Measurements from ENCODE around the gene EVL. TPM values are rescaled to one million over a fixed set of nuclear protein-coding genes. Genes with fewer than 3 reads are reported as not detected.

Gene EVL
- total and polyA plus RNA-seq, 2 donors, result 40.3 to 93.8 TPM

- Histone ChIP-seq H3K27ac (ENCODE audit: low read depth) (no peak overlapping the region), H3K4me3 (ENCODE audit: low read depth, low read length) (no peak overlapping the region), H3K36me3 (ENCODE audit: insufficient read depth) (no peaks in the 10 kb centered on the region), H3K4me1 (ENCODE audit: insufficient read depth) (no peaks in the 10 kb centered on the region)
- 33% methylated on average over 13 of the region's 13 CpGs for WGBS
- DNase-seq (ENCODE audit: extremely low spot score), result no peak
These were observed 43.0 kb downstream of the EVL start for GRCh38 chr14:100108042-100108825.

GRCh38 chr14:100108840-100109593 lies 43.8 kb downstream of the EVL start:
- Histone ChIP-seq H3K27ac (ENCODE audit: low read depth) (no peak overlapping the region), H3K36me3 (ENCODE audit: insufficient read depth) (no peaks in the 10 kb centered on the region), H3K4me1 (ENCODE audit: insufficient read depth) (no peaks in the 10 kb centered on the region), H3K4me3 (ENCODE audit: low read depth, low read length) (no peak overlapping the region)
- 75% methylated on average over 10 of the region's 10 CpGs for WGBS
- DNase-seq (ENCODE audit: extremely low spot score), result no peak

GRCh38 chr14:100109594-100109955 lies 44.4 kb downstream of the EVL start:
- H3K27ac ChIP-seq (ENCODE audit: low read depth), result no peak overlapping the region
- WGBS, result 97% methylated on average over 9 of the region's 9 CpGs
- H3K36me3 ChIP-seq (ENCODE audit: insufficient read depth), result no peaks in the 10 kb centered on the region
- H3K4me3 ChIP-seq (ENCODE audit: low read depth, low read length), result no peak overlapping the region
- no peak for DNase-seq (ENCODE audit: extremely low spot score)
- H3K4me1 ChIP-seq (ENCODE audit: insufficient read depth), result no peaks in the 10 kb centered on the region

GRCh38 chr14:100110816-100111215 lies 45.6 kb downstream of the EVL start:
- DNase-seq (ENCODE audit: extremely low spot score), result no peak
- no peak overlapping the region for H3K4me3 ChIP-seq (ENCODE audit: low read depth, low read length)
- no peak overlapping the region for H3K27ac ChIP-seq (ENCODE audit: low read depth)
- 80% methylated on average over 6 of the region's 6 CpGs for WGBS
- no peaks in the 10 kb centered on the region for H3K36me3 ChIP-seq (ENCODE audit: insufficient read depth)
- H3K4me1 ChIP-seq (ENCODE audit: insufficient read depth), result no peaks in the 10 kb centered on the region

- DNase-seq (ENCODE audit: extremely low spot score), result no peak
- Histone ChIP-seq H3K4me1 (ENCODE audit: insufficient read depth) (no peaks in the 10 kb centered on the region), H3K27ac (ENCODE audit: low read depth) (no peak overlapping the region), H3K36me3 (ENCODE audit: insufficient read depth) (no peaks in the 10 kb centered on the region), H3K4me3 (ENCODE audit: low read depth, low read length) (no peak overlapping the region)
- WGBS, result 46% methylated on average over 11 of the region's 11 CpGs
These were observed 46.9 kb downstream of the EVL start for GRCh38 chr14:100111931-100112704.

- Histone ChIP-seq H3K4me1 (ENCODE audit: insufficient read depth) (no peaks in the 10 kb centered on the region), H3K27ac (ENCODE audit: low read depth) (no peak overlapping the region), H3K4me3 (ENCODE audit: low read depth, low read length) (no peak overlapping the region), H3K36me3 (ENCODE audit: insufficient read depth) (no peaks in the 10 kb centered on the region)
- 96% methylated on average over 13 of the region's 13 CpGs for WGBS
- DNase-seq (ENCODE audit: extremely low spot score), result no peak
These were observed 49.0 kb downstream of the EVL start for GRCh38 chr14:100114109-100114765.

GRCh38 chr14:100115236-100115635 lies 50.0 kb downstream of the EVL start:
- H3K27ac ChIP-seq (ENCODE audit: low read depth), result no peak overlapping the region
- 95% methylated on average over 6 of the region's 6 CpGs for WGBS
- H3K4me3 ChIP-seq (ENCODE audit: low read depth, low read length), result no peak overlapping the region
- H3K36me3 ChIP-seq (ENCODE audit: insufficient read depth), result no peaks in the 10 kb centered on the region
- no peaks in the 10 kb centered on the region for H3K4me1 ChIP-seq (ENCODE audit: insufficient read depth)
- DNase-seq (ENCODE audit: extremely low spot score), result no peak

- Histone ChIP-seq H3K36me3 (ENCODE audit: insufficient read depth) (no peaks in the 10 kb centered on the region), H3K27ac (ENCODE audit: low read depth) (no peak overlapping the region), H3K4me1 (ENCODE audit: insufficient read depth) (no peaks in the 10 kb centered on the region), H3K4me3 (ENCODE audit: low read depth, low read length) (no peak overlapping the region)
- DNase-seq (ENCODE audit: extremely low spot score), result no peak
- WGBS, result 93% methylated on average over 8 of the region's 8 CpGs
These were observed 50.5 kb downstream of the EVL start for GRCh38 chr14:100115726-100116125.

- Histone ChIP-seq H3K4me1 (ENCODE audit: insufficient read depth) (no peaks in the 10 kb centered on the region), H3K36me3 (ENCODE audit: insufficient read depth) (no peaks in the 10 kb centered on the region), H3K27ac (ENCODE audit: low read depth) (no peak overlapping the region), H3K4me3 (ENCODE audit: low read depth, low read length) (no peak overlapping the region)
- WGBS, result 75% methylated on average over 3 of the region's 3 CpGs
- DNase-seq (ENCODE audit: extremely low spot score), result no peak
These were observed 50.9 kb downstream of the EVL start for GRCh38 chr14:100116134-100116533.

- Histone ChIP-seq H3K27ac (ENCODE audit: low read depth) (no peak overlapping the region), H3K36me3 (ENCODE audit: insufficient read depth) (no peaks in the 10 kb centered on the region), H3K4me3 (ENCODE audit: low read depth, low read length) (no peak overlapping the region), H3K4me1 (ENCODE audit: insufficient read depth) (no peaks in the 10 kb centered on the region)
- DNase-seq (ENCODE audit: extremely low spot score), result no peak
- 92% methylated on average over 10 of the region's 10 CpGs for WGBS
These were observed 51.8 kb downstream of the EVL start for GRCh38 chr14:100117026-100117425.

GRCh38 chr14:100117633-100118395 lies 52.6 kb downstream of the EVL start:
- Histone ChIP-seq H3K4me3 (ENCODE audit: low read depth, low read length) (no peak overlapping the region), H3K27ac (ENCODE audit: low read depth) (no peak overlapping the region), H3K4me1 (ENCODE audit: insufficient read depth) (no peaks in the 10 kb centered on the region), H3K36me3 (ENCODE audit: insufficient read depth) (no peaks in the 10 kb centered on the region)
- 93% methylated on average over 14 of the region's 14 CpGs for WGBS
- DNase-seq (ENCODE audit: extremely low spot score), result no peak

- Histone ChIP-seq H3K4me3 (ENCODE audit: low read depth, low read length) (no peak overlapping the region), H3K27ac (ENCODE audit: low read depth) (no peak overlapping the region), H3K4me1 (ENCODE audit: insufficient read depth) (no peaks in the 10 kb centered on the region), H3K36me3 (ENCODE audit: insufficient read depth) (no peaks in the 10 kb centered on the region)
- DNase-seq (ENCODE audit: extremely low spot score), result no peak
- 81% methylated on average over 7 of the region's 7 CpGs for WGBS
These were observed 53.3 kb downstream of the EVL start for GRCh38 chr14:100118396-100119011.

Data from urinary bladder (tissue), 4 donors.